Activated CD8-positive, alpha-beta T cell treated with anti-CD3 and anti-CD28 coated beads, Interleukin-2, amount 10 ng/mL, durations not matched to agents 7 days and 5 days (primary cell): ENCODE measurements around the gene HSPA1L. TPM values are rescaled to one million over a fixed set of nuclear protein-coding genes. Genes with fewer than 3 reads are reported as not detected.

Experiments
- ATAC-seq: fragments of 150-1000 bp; cut with Tn5 transposase; one replicate; pipeline ENCODE4 v1.10.0; 2021; ENCODE audit warnings: moderate library complexity
- CTCF ChIA-PET: fragments of 350-600 bp; sonication (Branson Sonifier 250); formaldehyde crosslinking; loops from one replicate; lab custom pipeline; 2021; ENCODE audit warnings: antibody characterized with exemption; lab: Charles Lee
- POLR2A ChIA-PET: fragments of 350-600 bp; sonication (Branson Sonifier 250); formaldehyde crosslinking; loops from one replicate; lab custom pipeline; 2021; ENCODE audit warnings: antibody characterized with exemption; lab: Charles Lee
- DNase-seq: peaks from one replicate; pipeline ENCODE4 v3.0.0-alpha.2; 2020
- H3K27ac Mint-ChIP-seq: one replicate; pipeline ENCODE4 v1.8.0; 2021; ENCODE audit warnings: mild to moderate bottlenecking, mixed read lengths
- H3K27me3 Mint-ChIP-seq: one replicate; pipeline ENCODE4 v1.8.0; 2021; ENCODE audit warnings: low read depth, mixed read lengths
- H3K36me3 Mint-ChIP-seq: one replicate; pipeline ENCODE4 v1.8.0; 2021; ENCODE audit warnings: low read depth, mixed read lengths
- H3K4me1 Mint-ChIP-seq: one replicate; pipeline ENCODE4 v1.8.0; 2021; ENCODE audit warnings: low read depth, mixed read lengths
- H3K4me3 Mint-ChIP-seq: one replicate; pipeline ENCODE4 v1.8.0; 2021; ENCODE audit warnings: mild to moderate bottlenecking, mixed read lengths
- H3K9me3 Mint-ChIP-seq: one replicate; pipeline ENCODE4 v1.8.0; 2022; ENCODE audit warnings: mixed read lengths; ENCODE audit not compliant: insufficient read depth
- total RNA-seq, 2 experiments: library from RNA; stranded (reverse); gene quantifications; one replicate each; pipeline ENCODE4 v1.2.3, GENCODE V29; 2021

The HSPA1L gene
- total RNA-seq, 2 experiments from 2014 or later, result 3.0 to 3.1 TPM

DNA sequence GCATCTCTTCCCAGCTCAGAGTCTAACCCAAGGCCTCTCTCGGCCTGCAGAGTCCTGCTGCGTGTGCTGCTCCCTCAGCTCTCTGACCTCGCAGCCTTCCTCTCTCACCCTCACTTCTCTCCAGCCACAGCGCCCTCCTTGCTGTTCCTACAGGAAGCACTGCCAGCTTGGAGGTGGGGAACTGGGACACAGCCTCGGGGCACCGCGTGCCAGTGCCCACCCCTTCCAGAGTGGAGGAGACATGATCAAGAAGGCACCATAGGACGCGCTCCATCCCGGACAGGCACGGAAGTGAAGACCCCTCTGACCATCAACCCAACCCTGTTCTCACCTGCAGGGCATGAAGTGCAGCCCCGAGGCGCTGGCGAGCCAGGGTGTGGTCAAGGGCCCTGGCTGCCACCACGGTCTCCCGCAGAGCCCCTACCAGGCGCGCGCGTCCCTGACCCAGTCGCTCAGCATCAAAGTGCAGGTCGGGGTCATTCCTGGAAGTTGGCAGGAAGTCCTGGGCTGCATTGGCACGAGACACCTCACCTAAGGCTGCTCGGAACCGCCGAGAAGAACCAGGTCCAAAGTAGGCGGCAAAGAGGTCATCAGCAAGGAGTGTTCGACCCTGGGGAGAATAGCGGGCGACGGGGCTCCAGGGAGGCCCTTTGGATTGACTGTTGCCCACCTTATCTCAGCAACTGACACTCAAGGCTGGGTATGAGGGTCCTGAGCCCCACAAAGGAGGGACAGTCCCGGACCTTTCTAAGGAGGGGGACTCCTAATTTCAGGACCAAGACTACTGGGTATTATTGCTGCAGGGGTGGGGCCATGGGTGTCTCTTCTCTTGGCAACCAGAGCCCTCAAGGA is 39.2 kb downstream of the HSPA1L start:
- ChIA-PET CTCF (interaction anchor here (1.0 to 2.2 kb wide), 4 partner anchors 15 to 159 kb away, joined by 3 to 9 read pairs (median 4); no protein-coding TSS in a partner anchor), POLR2A (interaction anchor here (0.6 to 1.9 kb wide), 3 partner anchors 36 to 39 kb away, joined by 3 to 12 read pairs (median 3); partner anchors contain the start of genes CLIC1 and MSH5)
- peaks cover 24% of the 10 kb centered on the region for H3K36me3 Mint-ChIP-seq
- ATAC-seq, result no peak
- peaks cover 51% of the 10 kb centered on the region for H3K4me1 Mint-ChIP-seq
- H3K4me3 Mint-ChIP-seq, result peak overlapping the region; percentile 50
- no peaks in the 10 kb centered on the region for H3K27me3 Mint-ChIP-seq
- no peaks in the 10 kb centered on the region for H3K9me3 Mint-ChIP-seq
- DNase-seq, result no peak
- H3K27ac Mint-ChIP-seq, result peak overlapping the region; percentile 91

DNA sequence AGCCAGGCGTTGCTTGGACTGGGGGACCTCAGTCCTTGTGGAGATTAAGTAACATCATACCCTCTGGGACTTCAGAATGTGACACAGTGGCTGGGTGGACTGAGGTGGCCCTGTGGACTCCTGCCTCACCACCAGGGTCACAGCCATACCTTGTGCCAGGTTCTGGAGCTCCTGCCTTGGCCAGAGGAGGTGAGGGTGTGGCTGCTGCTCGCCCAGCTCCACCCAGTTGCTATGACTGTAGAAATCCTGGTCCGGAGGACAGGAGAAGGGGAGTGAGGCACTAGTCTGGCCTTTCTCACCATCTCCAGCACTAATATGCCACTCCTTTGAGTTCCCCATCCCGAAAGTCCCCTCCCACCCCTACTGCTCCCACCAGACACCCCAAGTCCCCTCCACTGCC is 39.9 kb downstream of the HSPA1L start:
- Mint-ChIP-seq H3K9me3 (no peaks in the 10 kb centered on the region), H3K27me3 (no peaks in the 10 kb centered on the region), H3K4me3 (no peak overlapping the region), H3K27ac (peak overlapping the region; percentile 77), H3K36me3 (peaks cover 22% of the 10 kb centered on the region), H3K4me1 (peaks cover 55% of the 10 kb centered on the region)
- ChIA-PET POLR2A (interaction anchor here (0.6 to 1.9 kb wide), 2 partner anchors 35 to 38 kb away, joined by 3 to 12 read pairs; partner anchors contain the start of genes CLIC1 and MSH5), CTCF (interaction anchor here (1.0 to 2.2 kb wide), 5 partner anchors 16 to 158 kb away, joined by 3 to 9 read pairs (median 3); partner anchors contain the start of gene LY6G5C)
- DNase-seq (no peak), ATAC-seq (no peak)

DNA sequence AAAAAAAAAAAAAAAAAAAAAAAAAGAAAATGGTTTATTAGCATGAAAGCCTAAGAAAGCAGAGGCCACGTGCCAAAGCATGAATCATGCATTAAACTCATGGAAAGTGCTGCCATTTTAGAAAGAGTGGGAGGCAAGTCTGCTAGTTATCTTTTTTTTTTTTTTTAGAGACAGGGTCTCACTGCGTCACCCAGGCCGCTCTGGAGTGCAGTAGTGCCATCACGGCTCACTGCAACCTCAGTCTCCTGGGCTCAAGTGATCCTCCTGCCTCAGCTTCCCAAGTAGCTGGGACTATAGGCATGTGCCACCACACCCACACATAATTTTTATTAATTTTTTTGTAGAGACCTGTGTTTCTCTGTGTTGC is 43.1 kb downstream of the HSPA1L start:
- Mint-ChIP-seq H3K9me3 (no peaks in the 10 kb centered on the region), H3K27ac (peak overlapping the region; percentile 83), H3K4me1 (peaks cover 69% of the 10 kb centered on the region), H3K27me3 (no peaks in the 10 kb centered on the region), H3K36me3 (peaks cover 11% of the 10 kb centered on the region), H3K4me3 (peak overlapping the region; percentile 50)
- ATAC-seq (no peak), DNase-seq (no peak)
- ChIA-PET CTCF (interaction anchor here (8.3 kb wide), 1 partner anchor 33 kb away, joined by 118 read pairs; the partner anchor contains the start of genes CLIC1 and MSH5), POLR2A (interaction anchor here (0.9 to 3.6 kb wide), 5 partner anchors 13 to 120 kb away, joined by 3 to 31 read pairs (median 4); partner anchors contain the start of genes LSM2 and MSH5)

DNA sequence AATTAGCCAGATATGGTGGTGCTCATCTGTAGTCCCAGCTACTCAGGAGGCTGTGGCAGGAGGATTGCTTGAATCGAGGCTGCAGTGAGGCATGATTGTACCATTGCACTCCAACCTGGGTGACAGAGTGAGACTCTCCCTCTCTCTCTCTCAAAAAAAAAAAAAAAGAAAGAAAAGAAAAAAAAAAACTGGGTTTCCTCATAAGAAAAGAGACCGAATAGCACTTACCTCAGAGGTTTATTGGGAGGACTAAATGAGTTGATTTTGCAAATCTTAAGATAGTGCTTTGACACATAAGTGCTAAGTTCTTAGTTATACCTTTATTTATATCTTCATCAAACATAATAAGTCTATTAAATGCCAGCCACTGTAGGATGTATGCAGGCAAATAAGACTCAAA is 44.2 kb downstream of the HSPA1L start:
- ChIA-PET CTCF (interaction anchor here (0.9 to 8.3 kb wide), 15 partner anchors 11 to 104 kb away, joined by 3 to 118 read pairs (median 7); partner anchors contain the start of genes CLIC1, DDAH2, LY6G5C and MPIG6B), POLR2A (interaction anchor here (1.2 to 3.6 kb wide), 4 partner anchors 24 to 119 kb away, joined by 3 to 31 read pairs (median 4); partner anchors contain the start of gene MSH5)
- peaks cover 58% of the 10 kb centered on the region for H3K4me1 Mint-ChIP-seq
- H3K36me3 Mint-ChIP-seq, result peaks cover 11% of the 10 kb centered on the region
- ATAC-seq, result no peak
- peak overlapping the region; percentile 55 for H3K27ac Mint-ChIP-seq
- DNase-seq, result no peak
- H3K27me3 Mint-ChIP-seq, result no peaks in the 10 kb centered on the region
- H3K9me3 Mint-ChIP-seq, result no peaks in the 10 kb centered on the region
- H3K4me3 Mint-ChIP-seq, result no peak overlapping the region

DNA sequence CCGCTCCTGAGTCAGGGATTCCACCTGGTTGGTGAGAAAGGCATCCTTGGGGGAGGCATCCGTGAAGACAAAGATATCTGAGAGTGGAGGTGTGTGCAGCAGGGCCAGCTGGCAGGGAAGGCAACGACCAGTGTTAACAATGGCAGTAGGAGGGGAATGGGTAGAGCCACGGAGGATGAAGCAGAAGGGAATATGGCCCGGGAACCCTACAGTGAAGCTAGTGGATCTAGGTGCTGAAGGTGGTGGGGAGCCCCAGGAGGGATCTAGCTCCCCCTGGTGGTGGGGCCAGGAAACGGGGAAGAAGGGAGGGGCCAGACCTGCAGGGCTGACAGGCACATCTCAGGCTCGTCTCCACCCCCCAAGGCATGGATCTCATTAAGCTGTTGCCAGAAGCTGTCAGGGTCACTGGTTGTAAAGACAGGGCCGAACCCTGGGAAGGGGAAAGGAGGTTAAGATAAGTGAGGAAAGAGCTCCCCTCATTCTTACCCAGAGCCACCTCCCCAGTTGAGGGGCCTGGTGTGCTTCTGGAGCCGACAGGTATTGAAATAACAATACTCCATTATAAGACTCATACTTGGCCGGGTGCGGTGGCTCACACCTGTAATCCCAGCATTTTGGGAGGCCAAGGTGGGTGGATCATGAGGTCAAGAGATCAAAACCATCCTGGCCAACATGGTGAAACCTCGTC is 45.3 kb downstream of the HSPA1L start:
- H3K4me1 Mint-ChIP-seq, result peaks cover 49% of the 10 kb centered on the region
- no peak overlapping the region for H3K4me3 Mint-ChIP-seq
- ATAC-seq (peak; percentile 88), DNase-seq (peak; percentile 88)
- ChIA-PET CTCF (interaction anchor here (0.8 to 8.3 kb wide), 39 partner anchors 9 to 228 kb away, joined by 3 to 118 read pairs (median 6); partner anchors contain the start of genes ABHD16A, CLIC1, DDAH2 and DDX39B), POLR2A (interaction anchor here (1.0 to 3.6 kb wide), 5 partner anchors 12 to 105 kb away, joined by 3 to 31 read pairs (median 3); partner anchors contain the start of gene MSH5)
- peaks cover 11% of the 10 kb centered on the region for H3K36me3 Mint-ChIP-seq
- H3K27me3 Mint-ChIP-seq, result no peaks in the 10 kb centered on the region
- H3K27ac Mint-ChIP-seq, result peak overlapping the region; percentile 60
- H3K9me3 Mint-ChIP-seq, result no peaks in the 10 kb centered on the region

DNA sequence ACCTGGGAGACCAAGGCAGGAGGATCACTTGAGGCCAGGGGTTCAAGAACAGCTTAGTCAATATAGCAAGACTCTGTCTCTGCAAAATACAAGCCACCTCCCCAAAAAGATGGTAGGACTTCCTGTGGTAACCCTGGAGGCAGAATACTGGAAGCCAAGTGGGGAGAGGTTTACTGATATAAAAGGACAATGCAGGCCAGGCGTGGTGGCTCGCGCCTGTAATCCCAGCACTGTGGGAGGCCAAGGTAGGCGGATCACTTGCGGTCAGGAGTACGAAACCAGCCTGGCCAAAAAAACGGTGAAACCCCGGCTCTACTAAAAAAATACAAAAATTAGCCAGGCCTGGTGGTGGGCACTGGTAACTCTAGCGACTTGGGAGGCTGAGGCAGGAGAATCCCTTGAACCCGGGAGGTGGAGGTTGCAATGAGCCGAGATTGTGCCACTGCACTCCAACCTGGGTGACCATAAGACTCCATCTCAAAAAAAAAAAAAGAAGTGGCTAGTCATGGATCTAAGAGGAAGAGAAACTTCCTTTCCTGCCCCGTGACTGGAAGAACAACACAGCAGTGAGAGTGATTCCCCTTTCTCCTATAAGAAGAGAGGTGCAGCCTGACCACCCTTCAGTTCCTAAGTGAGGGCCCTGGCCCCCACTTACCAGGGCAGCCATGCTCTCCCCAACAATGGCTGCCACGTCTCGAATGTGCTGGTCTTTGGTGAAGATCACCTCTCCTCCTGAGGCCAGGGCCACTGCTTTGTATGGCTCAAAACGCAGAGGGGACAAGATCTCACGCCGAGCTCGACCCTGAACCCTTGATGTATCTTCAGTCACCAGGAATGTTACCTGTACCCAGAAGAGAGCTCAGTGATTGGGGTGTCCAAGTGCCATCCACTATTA is 46.5 kb downstream of the HSPA1L start:
- DNase-seq, result no peak
- peaks cover 52% of the 10 kb centered on the region for H3K4me1 Mint-ChIP-seq
- ChIA-PET CTCF (interaction anchor here (1.0 to 8.3 kb wide), 21 partner anchors 9 to 227 kb away, joined by 3 to 118 read pairs (median 8); partner anchors contain the start of genes ABHD16A, CLIC1, DDAH2 and DDX39B), POLR2A (interaction anchor here (1.0 to 3.6 kb wide), 4 partner anchors 11 to 103 kb away, joined by 3 to 31 read pairs (median 3); partner anchors contain the start of gene MSH5)
- no peak overlapping the region for H3K27ac Mint-ChIP-seq
- H3K27me3 Mint-ChIP-seq, result no peaks in the 10 kb centered on the region
- ATAC-seq, result no peak
- H3K9me3 Mint-ChIP-seq, result no peaks in the 10 kb centered on the region
- H3K4me3 Mint-ChIP-seq, result no peak overlapping the region
- peaks cover 20% of the 10 kb centered on the region for H3K36me3 Mint-ChIP-seq

DNA sequence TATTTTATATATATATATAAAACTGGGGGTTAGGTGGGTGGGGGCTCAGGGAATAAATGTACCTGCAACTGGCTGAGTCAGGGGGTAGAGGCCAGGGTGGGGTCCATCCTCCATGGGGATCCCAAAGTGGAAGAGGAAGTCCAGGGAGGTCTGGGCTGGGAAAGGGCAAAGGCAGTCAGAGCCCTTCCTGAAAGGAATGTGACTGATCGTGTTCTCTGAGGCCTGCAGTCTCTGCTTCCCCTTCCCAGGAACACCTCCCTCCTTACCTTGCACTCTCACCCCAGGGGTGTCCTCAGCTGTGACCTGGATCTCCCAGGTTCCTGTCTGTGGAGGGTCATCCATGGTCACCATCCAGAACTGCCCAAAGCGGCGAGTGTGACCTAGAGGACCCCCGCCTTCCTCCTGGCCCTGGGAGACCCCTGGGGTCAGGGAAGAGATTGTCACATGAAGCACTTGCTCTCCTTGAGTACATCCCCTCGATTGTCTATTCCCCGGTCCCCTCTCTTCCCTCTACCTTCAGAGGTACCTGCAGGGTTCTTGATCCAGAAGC is 47.9 kb downstream of the HSPA1L start:
- Mint-ChIP-seq H3K27ac (no peak overlapping the region), H3K27me3 (no peaks in the 10 kb centered on the region), H3K4me3 (no peak overlapping the region), H3K9me3 (no peaks in the 10 kb centered on the region), H3K36me3 (peaks cover 29% of the 10 kb centered on the region), H3K4me1 (peaks cover 46% of the 10 kb centered on the region)
- ChIA-PET POLR2A (interaction anchor here (1.0 kb wide), 1 partner anchor 31 kb away, joined by 3 read pairs; the partner anchor contains the start of gene CLIC1), CTCF (interaction anchor here (8.3 kb wide), 1 partner anchor 28 kb away, joined by 118 read pairs; the partner anchor contains the start of genes CLIC1 and MSH5)
- ATAC-seq, result no peak
- no peak for DNase-seq

DNA sequence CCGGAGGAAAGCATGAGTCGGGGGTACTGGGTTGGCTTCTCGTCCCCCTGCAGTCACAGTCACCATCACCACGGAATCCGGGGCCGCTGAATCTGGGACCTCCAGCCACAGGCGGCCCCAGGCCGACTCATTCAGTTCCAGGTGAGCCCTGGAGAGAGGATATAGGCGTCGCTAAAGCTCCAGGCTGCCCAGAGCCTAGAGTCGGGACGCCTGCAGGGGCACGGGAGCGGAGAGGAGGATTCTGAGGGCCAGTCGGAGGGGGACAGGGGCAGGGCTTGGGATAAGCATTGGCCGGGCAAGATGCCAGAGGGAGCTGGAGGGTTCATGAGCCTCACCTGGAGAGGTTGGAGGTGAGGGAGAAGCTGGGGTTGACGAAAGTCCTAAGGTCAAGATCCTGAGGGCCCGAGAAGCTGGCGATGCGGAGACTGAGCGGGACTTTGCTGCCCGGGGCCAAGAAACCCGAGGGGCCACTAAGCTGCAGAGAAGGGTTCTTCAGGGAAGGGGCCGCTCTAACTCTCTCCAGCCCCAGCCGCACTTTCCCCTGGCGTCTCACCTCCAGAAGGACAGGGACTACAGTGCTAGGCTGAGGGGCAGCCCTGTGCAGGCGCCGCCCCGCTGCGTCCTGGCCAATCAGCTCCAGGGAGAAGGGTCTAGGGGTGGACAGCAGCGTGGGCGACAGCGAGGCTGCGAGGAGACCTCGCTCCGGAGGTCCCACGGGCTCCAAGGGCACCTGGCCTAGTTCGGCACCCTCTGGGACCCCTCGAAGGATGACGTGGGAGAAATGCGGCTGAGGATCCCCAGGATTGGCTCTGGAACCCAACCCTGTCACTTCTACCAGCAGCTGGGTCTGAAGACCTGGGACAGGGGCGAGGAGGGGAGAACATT is 48.9 kb downstream of the HSPA1L start:
- Mint-ChIP-seq H3K27ac (peak overlapping the region; percentile 20), H3K4me1 (peaks cover 42% of the 10 kb centered on the region), H3K4me3 (no peak overlapping the region), H3K9me3 (no peaks in the 10 kb centered on the region), H3K27me3 (no peaks in the 10 kb centered on the region), H3K36me3 (peaks cover 30% of the 10 kb centered on the region)
- ATAC-seq, result no peak
- ChIA-PET CTCF (interaction anchor here (8.3 kb wide), 1 partner anchor 27 kb away, joined by 118 read pairs; the partner anchor contains the start of genes CLIC1 and MSH5), POLR2A (interaction anchor here (1.0 kb wide), 1 partner anchor 30 kb away, joined by 3 read pairs; the partner anchor contains the start of gene CLIC1)
- no peak for DNase-seq

DNA sequence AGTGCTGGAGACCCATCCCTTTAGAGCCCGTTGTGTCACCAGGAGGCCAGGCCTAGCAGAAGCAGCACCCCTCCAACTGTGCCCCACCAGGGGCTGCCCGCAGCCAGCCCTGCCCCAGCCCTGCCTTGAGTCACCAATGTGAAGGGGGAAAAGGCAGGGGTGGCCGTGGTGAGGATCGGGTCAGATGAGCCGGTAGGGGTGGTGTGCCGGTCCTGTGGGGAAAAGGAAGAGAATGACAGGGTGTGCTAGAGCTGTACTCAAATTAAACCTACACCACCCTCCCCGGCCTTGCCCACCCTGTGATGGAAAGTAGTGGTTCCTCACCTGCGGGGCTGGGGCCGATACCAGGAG is 49.5 kb downstream of the HSPA1L start:
- ChIA-PET POLR2A (no interaction called here), CTCF (interaction anchor here (8.3 kb wide), 1 partner anchor 27 kb away, joined by 118 read pairs; the partner anchor contains the start of genes CLIC1 and MSH5)
- ATAC-seq (no peak), DNase-seq (no peak)
- H3K27me3 Mint-ChIP-seq, result no peaks in the 10 kb centered on the region
- peaks cover 35% of the 10 kb centered on the region for H3K36me3 Mint-ChIP-seq
- H3K4me3 Mint-ChIP-seq, result no peak overlapping the region
- no peaks in the 10 kb centered on the region for H3K9me3 Mint-ChIP-seq
- no peak overlapping the region for H3K27ac Mint-ChIP-seq
- peaks cover 36% of the 10 kb centered on the region for H3K4me1 Mint-ChIP-seq
